Activated T-cell treated with anti-CD3 and anti-CD28 coated beads, Interleukin-2, amount 50 U/mL, for 4 hours (primary cell): Measurements from ENCODE around the gene NPTX1. TPM values are rescaled to one million over a fixed set of nuclear protein-coding genes. Genes with fewer than 3 reads are reported as not detected.

Experiments
- ATAC-seq, 2 donors: fragments of 200-7000 bp; cut with Tn5 transposase; one replicate each; pipeline ENCODE4 v1.10.0; 2021
- DNase-seq: peaks from one replicate; pipeline ENCODE4 v3.0.0-alpha.2; 2020
- H3K27me3 Mint-ChIP-seq: one replicate; pipeline ENCODE4 v1.8.0; 2021; ENCODE audit warnings: low read depth, mixed read lengths
- H3K36me3 Mint-ChIP-seq: one replicate; pipeline ENCODE4 v1.8.0; 2022; ENCODE audit warnings: mixed read lengths; ENCODE audit not compliant: insufficient read depth
- H3K4me1 Mint-ChIP-seq: one replicate; pipeline ENCODE4 v1.8.0; 2021; ENCODE audit warnings: low read depth, mixed read lengths
- H3K4me3 Mint-ChIP-seq: one replicate; pipeline ENCODE4 v1.8.0; 2021; ENCODE audit warnings: mild to moderate bottlenecking, moderate library complexity, mixed read lengths
- H3K9me3 Mint-ChIP-seq: one replicate; pipeline ENCODE4 v1.8.0; 2021; ENCODE audit warnings: mixed read lengths
- total RNA-seq, 3 donors: library from RNA; stranded (reverse); gene quantifications; one replicate each; pipeline ENCODE4 v1.2.1, GENCODE V29; 2021

Gene NPTX1
- total RNA-seq, 3 donors from 2014 or later = 14.0 to 22.2 (median 21.4) TPM

DNA sequence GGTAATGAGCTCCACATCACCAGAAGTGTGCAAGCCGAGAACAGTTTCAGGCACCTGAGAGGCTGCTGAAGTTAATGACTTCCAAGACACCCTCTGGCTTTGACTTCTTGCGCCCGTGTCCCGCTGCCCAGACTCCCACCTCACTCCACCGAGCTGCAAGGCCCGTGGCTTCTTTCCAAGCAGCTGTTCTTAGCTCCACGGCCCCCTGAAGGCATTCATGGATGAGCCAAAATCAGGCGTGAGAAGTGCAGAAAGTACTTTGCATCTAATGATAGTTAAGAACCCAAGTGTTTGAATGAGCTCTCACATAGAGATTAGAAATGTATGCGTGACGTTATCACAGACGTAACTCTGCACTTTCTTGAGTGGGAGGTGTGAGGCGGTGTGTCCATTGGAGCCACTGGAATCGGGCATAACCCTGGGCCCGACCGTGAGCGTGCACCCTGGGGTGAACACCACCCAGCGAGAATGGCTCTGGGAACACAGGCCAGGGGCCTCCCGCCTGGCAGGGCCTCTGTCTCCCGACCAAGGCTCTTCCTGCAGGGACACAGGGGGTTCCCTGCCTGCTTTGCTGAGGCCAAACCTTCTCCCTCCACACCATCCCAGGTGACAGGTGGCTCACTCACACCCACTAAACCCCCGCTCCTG lies 11.0 kb downstream of the NPTX1 start:
- ATAC-seq = no peak
- Mint-ChIP-seq H3K9me3 (no peaks in the 10 kb centered on the region), H3K4me1 (no peaks in the 10 kb centered on the region), H3K4me3 (no peak overlapping the region), H3K36me3 (peaks cover 2% of the 10 kb centered on the region), H3K27me3 (peaks cover 53% of the 10 kb centered on the region)
- no peak for DNase-seq

DNA sequence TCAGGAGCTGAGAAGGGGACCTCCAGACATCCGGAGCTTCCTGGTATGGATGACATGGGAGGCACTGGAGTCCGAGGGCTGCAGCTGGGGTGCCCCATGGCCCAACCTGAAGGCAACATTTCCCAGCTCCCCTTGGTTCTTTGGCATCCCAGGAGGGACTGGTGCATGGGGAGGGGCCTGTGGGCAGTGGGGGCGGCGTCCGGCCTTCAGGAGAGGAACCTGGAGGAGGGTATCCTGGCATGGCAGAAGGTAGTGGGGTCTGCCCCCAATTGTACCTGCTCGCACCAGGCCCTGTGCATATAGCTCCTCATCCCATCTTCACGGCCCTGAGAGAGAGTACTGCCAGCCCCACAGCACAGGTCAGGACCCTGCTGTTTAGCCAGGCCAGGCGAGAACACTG lies 11.9 kb downstream of the NPTX1 start:
- DNase-seq = no peak
- Mint-ChIP-seq H3K4me3 (no peak overlapping the region), H3K27me3 (peaks cover 49% of the 10 kb centered on the region), H3K36me3 (no peaks in the 10 kb centered on the region), H3K4me1 (no peaks in the 10 kb centered on the region), H3K9me3 (no peaks in the 10 kb centered on the region)
- ATAC-seq = no peak

DNA sequence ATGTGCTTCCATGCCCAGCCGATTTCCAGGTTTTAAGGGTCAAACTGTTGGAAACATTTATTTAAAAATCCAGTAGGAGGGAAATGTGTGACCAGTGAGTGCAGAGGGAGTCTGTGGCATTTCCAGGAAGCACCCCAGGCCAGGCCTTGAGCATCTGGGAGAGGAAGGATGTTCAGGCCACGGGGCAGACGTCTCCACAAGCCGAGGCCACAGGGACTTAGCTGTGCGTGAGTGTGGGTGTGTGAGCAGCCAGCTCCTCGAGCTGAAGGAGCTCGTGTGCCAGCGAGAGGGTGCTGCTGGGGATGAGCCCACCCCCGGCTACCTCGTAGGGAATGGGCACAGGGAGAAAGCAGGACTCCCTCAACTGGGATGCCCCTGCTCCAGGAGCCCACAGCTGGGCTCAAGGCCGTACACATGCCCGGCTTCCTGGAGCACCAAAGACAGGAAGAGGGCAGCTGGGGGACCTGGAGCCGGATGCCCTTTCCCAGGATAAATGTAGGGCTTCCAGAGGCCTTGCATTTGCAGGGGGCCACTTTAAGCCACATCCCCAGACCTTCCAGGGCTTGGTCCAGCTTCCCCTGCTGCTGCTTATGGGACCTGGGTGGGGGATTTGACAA lies 12.5 kb downstream of the NPTX1 start:
- no peak for DNase-seq
- H3K36me3 Mint-ChIP-seq = no peaks in the 10 kb centered on the region
- no peak for ATAC-seq
- H3K27me3 Mint-ChIP-seq = peaks cover 48% of the 10 kb centered on the region
- H3K4me3 Mint-ChIP-seq = no peak overlapping the region
- H3K4me1 Mint-ChIP-seq = no peaks in the 10 kb centered on the region
- H3K9me3 Mint-ChIP-seq = no peaks in the 10 kb centered on the region

DNA sequence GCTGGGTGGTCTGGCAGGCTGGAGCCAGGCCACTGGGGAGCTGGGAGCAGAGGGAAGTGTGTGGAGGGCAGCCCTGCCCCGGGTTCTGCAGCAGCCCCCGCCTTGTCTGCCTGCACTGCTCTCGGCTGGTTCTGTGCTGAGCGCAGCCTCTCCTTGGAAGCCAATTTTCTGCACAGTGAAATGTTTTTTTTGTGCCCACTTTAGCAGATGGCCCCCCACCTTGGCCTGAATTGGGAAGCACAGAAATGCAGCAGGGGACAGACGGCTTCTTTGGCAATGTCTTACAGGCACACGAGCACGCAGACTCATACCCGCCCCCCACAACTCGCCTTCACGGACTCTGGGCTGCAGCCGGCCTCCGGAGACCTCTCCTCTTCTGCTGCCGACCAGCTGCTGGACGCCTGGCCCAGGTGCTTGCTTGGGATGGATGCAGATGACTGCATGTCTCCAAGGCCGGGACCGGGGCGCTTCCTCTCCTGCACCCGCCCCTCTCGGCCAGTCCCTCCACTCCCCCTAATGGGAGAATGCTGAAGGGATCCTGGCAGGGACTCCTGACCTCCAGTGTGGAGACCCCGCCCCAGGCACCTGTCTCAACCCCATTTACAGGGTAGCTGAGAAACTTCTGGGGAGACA lies 14.8 kb downstream of the NPTX1 start:
- ATAC-seq = no peak

DNA sequence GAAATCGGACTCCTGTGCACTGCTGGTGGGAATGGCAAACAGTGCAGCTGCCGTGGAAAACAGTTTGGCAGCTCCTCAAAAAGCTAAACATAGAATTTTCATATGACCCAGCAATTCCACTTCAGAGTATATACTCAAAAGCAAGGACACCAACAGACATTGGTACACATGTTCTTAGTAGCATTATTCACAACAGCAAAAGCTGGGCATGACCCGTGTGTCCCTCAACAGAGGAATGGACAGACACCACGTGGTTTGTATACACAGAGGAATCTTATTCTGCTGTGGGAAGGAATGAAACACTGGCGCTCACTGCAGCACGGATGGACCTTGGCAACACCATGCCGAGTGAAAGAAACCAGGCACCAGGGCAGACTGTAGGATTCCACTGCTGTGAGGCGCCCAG lies 16.0 kb downstream of the NPTX1 start:
- H3K4me1 Mint-ChIP-seq = peaks cover 5% of the 10 kb centered on the region

More for the DNA sequence above, 14.8 kb downstream of the NPTX1 start:
- H3K4me3 Mint-ChIP-seq = no peak overlapping the region
- peaks cover 38% of the 10 kb centered on the region for H3K27me3 Mint-ChIP-seq
- no peak for DNase-seq
- no peaks in the 10 kb centered on the region for H3K9me3 Mint-ChIP-seq
- no peaks in the 10 kb centered on the region for H3K36me3 Mint-ChIP-seq
- H3K4me1 Mint-ChIP-seq = no peaks in the 10 kb centered on the region

DNA sequence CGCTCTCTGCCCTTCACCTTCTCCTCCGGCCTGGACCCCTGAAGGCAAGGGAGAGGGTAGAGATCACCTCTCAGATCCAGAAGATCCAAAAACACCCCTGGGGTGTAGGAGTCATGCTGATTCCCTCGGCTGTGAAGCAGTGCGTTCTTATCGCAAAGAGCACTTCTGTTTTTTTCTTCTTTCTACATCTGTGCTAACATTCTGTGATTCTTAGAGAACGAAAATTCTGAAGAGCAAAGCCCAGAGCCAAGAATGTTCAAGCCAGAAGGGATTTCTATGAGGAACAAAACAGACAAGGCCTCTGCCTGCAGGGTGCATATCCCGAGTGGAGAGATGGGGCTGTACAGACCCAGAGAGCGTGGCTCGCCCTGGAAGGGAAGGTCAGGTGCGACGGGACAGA lies 17.2 kb downstream of the NPTX1 start:
- Mint-ChIP-seq H3K9me3 (no peaks in the 10 kb centered on the region), H3K4me1 (peaks cover 8% of the 10 kb centered on the region)

More for the DNA sequence above, 16.0 kb downstream of the NPTX1 start:
- peaks cover 32% of the 10 kb centered on the region for H3K27me3 Mint-ChIP-seq
- DNase-seq = no peak
- no peak for ATAC-seq
- H3K9me3 Mint-ChIP-seq = no peaks in the 10 kb centered on the region
- H3K36me3 Mint-ChIP-seq = no peaks in the 10 kb centered on the region
- H3K4me3 Mint-ChIP-seq = no peak overlapping the region

DNA sequence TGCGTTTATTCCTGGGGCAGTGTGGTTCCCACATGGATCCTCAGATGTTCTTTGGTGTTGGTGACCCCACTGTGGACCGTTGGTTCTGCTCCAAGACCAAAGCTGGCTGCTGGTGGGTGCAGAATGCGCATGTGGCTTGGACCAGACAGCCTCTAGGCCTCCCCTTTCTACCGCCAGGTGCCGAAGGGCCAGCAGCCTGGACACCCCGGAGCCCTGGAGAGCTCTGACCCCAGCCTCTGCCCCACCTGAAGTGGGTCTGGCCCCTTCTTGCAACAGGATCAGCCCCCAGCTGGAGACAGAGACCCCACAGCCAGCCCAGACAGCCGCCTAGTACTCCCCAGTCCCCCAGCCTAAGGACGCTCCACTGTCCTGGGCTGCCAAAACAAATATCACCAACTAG lies 18.4 kb downstream of the NPTX1 start:
- peaks cover 20% of the 10 kb centered on the region for H3K27me3 Mint-ChIP-seq
- H3K9me3 Mint-ChIP-seq = no peaks in the 10 kb centered on the region
- ATAC-seq = no peak
- H3K4me3 Mint-ChIP-seq = no peak overlapping the region
- no peak for DNase-seq
- peaks cover 17% of the 10 kb centered on the region for H3K4me1 Mint-ChIP-seq
- no peaks in the 10 kb centered on the region for H3K36me3 Mint-ChIP-seq

More for the DNA sequence above, 17.2 kb downstream of the NPTX1 start:
- H3K4me3 Mint-ChIP-seq = no peak overlapping the region
- H3K27me3 Mint-ChIP-seq = peaks cover 24% of the 10 kb centered on the region
- H3K36me3 Mint-ChIP-seq = no peaks in the 10 kb centered on the region
- no peak for ATAC-seq
- no peak for DNase-seq

DNA sequence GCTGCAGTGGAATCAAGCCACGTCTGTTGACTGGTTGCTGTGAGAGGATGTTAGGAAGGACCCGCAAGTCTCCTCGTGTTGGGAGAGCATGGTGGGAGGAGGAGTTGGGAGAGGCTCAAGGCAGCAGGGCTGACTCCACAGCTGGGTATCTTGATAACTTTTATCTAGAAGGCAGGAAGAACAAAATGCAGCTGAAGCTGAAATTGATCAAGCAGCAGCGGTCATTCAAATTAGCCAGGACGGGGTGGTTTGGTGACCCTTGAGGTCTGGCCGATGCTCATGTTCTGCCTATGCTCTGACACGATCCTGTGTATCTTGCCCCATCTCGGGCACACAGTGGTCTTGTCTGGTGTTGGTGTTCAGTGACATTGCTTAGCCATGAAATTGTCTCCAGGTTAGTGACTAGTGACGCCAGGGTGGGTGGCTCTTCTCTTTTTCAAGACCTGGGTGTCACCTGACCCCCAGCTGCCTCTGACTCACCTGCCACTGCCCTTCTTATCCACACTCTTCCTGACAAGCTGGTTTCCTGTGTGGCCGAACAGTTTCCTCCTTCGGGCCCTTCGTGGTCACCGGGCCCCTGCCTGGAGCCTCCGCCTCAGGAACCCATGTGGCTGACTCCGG lies 19.1 kb downstream of the NPTX1 start:
- ATAC-seq = no peak
- Mint-ChIP-seq H3K4me1 (peaks cover 20% of the 10 kb centered on the region), H3K9me3 (no peaks in the 10 kb centered on the region), H3K27me3 (peaks cover 20% of the 10 kb centered on the region), H3K36me3 (no peaks in the 10 kb centered on the region), H3K4me3 (peak overlapping the region; percentile 16)
- no peak for DNase-seq

DNA sequence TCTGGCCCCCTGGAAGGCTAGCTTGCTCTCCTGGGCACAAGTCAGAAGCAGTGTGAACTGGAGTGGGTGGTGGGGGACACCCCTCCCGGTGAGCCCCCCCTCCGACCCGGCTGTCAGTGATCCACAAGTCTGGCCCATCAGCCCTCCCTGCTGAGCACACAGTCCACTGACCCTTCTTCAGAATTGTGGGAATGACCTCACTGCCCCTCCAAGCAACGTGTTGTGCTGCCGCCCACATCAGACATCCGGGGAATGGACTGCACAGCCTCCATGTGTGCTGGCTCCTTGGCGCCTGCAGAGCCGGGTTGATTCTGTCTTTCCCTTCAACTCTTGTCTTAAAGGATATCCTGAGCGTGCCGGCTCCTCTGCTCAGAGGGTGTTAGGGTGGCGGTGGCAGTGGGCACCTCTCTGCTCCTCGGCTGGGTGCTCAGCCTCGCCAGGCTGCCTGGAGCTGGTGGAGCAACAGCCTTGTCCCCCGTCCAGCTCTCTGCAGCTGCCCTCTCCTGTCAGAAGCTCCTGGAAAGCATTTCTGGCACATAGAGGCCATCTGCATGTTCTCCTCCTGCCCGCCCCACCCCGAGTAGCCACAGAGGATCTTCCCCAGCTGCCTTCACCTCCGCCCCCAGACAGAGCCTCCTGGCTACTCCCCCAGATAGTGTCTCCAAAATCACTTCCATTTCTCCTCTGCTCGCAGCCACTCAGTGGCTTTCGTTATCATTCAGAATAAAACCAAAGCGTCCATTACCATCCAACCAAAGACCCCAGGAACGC lies 19.8 kb downstream of the NPTX1 start:
- Mint-ChIP-seq H3K36me3 (no peaks in the 10 kb centered on the region), H3K4me1 (peaks cover 20% of the 10 kb centered on the region), H3K27me3 (peaks cover 20% of the 10 kb centered on the region), H3K4me3 (peak overlapping the region; percentile 48), H3K9me3 (no peaks in the 10 kb centered on the region)
- ATAC-seq = no peak
- DNase-seq = no peak

DNA sequence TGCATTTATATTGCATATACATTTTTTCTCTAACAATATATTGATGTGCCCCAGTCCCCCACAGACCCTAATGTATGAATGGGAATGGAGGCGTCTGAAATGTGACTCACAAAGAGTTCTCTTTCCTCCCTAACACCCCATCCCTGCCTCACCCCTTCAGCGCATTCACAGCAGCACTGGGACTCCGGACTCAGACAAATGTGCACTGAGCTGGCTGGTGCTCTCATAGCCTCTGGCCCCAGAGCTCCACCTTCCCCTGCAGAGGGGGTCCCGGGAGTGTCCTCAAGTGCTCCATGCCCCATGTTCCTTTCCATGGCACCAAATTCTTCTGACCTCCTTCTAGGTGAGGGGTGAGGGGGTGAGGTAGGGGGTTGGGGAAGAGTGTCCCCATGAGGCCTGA lies 20.6 kb downstream of the NPTX1 start:
- Mint-ChIP-seq H3K27me3 (peaks cover 15% of the 10 kb centered on the region), H3K36me3 (no peaks in the 10 kb centered on the region), H3K9me3 (no peaks in the 10 kb centered on the region), H3K4me1 (peaks cover 20% of the 10 kb centered on the region), H3K4me3 (peak overlapping the region; percentile 95)
- DNase-seq (no peak), ATAC-seq (no peak)

DNA sequence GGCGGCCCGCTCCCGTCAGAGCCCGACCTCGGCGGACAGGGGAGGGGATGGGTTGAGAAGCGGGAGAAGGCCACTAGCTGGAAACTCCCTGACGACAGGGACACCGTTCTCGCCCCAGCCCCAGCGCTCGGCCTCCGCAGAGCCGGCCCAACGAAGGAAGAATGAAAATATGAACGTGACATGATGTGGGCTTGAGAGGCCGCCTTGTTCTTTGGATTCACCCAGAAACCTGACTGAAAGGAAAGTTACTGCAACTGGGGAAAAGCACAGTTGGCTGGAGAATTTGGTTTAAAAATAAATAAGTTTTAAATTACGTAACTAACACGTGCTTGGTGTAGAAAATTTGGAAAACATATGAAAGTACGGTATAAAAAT lies 21.1 kb downstream of the NPTX1 start:
- H3K27me3 Mint-ChIP-seq = peaks cover 12% of the 10 kb centered on the region
- H3K36me3 Mint-ChIP-seq = no peaks in the 10 kb centered on the region
- DNase-seq = no peak
- H3K4me1 Mint-ChIP-seq = peaks cover 20% of the 10 kb centered on the region
- no peaks in the 10 kb centered on the region for H3K9me3 Mint-ChIP-seq
- peak overlapping the region; percentile 95 for H3K4me3 Mint-ChIP-seq
- peak in 1 of 2 donors; percentile 34 for ATAC-seq

DNA sequence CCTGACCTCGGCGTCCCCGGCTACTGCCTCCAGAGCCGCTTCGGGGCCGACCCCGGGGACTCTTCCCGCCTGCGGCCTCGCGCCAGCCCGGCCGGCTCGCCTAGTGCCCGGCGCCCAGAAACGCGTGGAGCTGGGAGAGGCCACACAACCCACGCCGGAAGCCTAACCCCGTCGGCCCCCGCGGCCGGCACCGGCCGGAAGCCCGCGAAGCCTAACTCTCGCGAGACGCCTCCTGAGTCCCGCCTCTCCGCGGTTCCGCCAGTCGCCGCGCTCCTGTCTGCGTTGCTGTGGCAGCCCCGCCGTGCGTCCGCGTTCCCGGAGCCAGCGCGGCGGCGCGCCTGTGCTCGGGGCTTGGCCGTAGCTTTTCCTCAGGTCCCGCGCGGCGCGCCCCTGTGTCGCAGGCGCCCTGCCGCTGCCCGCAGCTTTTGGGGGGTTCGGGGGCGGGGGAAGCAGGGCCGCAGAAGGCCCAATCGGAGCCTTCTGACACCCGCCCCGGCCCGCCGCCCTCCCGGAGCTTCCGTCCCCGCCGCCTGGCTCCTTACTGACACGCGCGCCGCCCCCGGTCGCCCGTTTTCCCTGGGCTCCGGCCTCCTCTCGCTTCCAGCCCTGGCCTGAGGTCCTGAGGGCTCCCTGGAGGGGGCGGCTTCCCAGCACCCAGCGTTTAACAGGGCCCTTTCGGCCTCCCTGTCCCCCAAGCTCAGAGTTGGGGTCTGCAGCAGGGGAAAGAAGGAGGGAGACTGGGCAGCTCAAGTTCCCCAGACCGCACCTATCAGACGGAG lies 21.7 kb downstream of the NPTX1 start:
- peak overlapping the region; percentile 95 for H3K4me3 Mint-ChIP-seq
- DNase-seq (peak; percentile 94), ATAC-seq (peak; percentile 93 to 94)
- H3K4me1 Mint-ChIP-seq = peaks cover 20% of the 10 kb centered on the region
- no peaks in the 10 kb centered on the region for H3K9me3 Mint-ChIP-seq
- H3K27me3 Mint-ChIP-seq = peaks cover 12% of the 10 kb centered on the region
- no peaks in the 10 kb centered on the region for H3K36me3 Mint-ChIP-seq

DNA sequence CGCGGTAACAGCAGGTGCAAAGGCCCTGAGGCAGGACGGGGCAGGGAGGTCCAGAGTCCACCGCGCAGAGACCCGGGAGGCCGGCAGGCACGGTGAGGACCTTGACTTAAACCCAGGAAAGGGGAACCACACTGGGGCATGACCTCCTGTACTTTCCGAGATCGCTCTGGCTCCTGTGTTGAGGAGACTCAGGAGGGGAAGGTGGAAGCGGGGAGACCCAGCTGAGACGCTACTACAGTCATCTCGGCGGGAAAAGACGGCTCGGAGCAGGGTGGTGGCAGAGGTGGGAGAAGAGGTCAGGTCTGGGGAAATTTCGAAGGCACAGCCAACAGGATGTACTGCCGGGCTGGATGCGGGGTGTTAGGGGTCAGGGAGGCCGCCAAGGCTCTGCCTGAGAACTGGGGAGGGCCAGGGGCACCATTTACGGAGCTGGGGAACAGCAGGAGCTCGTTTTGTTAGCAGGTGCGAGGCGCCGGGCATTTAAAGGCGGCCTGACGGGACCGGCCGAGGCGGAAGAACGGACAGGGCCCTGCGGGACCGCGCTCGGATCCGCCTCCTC lies 22.3 kb downstream of the NPTX1 start:
- Mint-ChIP-seq H3K9me3 (no peaks in the 10 kb centered on the region), H3K4me1 (peaks cover 20% of the 10 kb centered on the region), H3K36me3 (no peaks in the 10 kb centered on the region), H3K27me3 (peaks cover 10% of the 10 kb centered on the region), H3K4me3 (peak overlapping the region; percentile 95)
- peak in 1 of 2 donors; percentile 0 for ATAC-seq
- no peak for DNase-seq
